ENCODE results near the gene ARHGAP36. TPM values are rescaled to one million over a fixed set of nuclear protein-coding genes. Genes with fewer than 3 reads are reported as not detected.

The ARHGAP36 gene
- total RNA-seq, 2 experiments from 2014 or later = not detected

DNA sequence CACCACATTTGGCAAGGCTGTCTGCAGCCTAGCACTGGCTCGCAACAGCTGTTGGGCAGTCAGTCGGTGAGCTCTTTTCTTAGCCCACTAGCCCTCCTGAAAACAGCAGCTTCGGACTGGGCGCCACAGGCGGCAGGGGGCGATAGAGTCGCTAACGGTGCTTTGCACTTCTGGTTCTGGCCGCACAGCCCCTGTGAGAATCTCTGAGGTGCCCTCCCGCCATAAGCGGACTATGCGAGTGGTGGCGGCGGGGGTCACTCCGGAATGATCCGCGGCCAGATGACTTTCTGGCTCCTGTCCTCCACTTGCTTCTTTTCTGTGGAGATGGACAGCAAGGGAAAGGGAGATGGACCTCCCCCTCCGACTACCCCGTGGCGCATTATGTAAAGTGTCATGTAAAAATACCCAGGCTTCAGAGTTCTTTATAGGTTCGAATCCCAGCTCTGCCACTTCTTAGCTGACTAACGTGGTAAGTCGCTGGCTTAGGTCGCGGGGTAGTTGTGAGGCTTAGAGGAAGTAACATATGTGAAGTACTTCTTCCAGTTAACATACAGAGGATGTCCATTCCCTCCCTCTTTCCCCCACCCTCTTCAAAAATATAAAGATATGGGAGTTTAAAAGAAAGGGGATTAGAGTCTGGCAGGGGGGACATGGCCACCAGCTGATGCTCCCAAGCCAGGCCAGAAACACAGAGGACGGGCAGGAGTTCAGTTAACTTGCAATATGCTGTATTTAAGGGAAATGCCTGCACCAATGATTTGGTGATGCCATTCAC lies 11.0 kb downstream of the ARHGAP36 start:
- ChIA-PET POLR2A (interaction anchor here (0.6 kb wide), 1 partner anchor 583 kb away, joined by 3 read pairs; no protein-coding TSS in a partner anchor), CTCF (ENCODE audit: unreplicated experiment) (no interaction called here)
- Histone ChIP-seq H3K9me3 (ENCODE audit: low read length) (no peaks in the 10 kb centered on the region), H4K20me1 (ENCODE audit: insufficient read depth, low read length) (no peaks in the 10 kb centered on the region), H3K27ac (ENCODE audit: low read depth, low read length, poor library complexity, severe bottlenecking) (no peak overlapping the region), H3K9me2 (ENCODE audit: insufficient read depth, low read length) (no peaks in the 10 kb centered on the region), H3K4me1 (ENCODE audit: insufficient read depth, low read length, poor library complexity, severe bottlenecking) (no peaks in the 10 kb centered on the region), H3K4me3 (ENCODE audit: low read depth, low read length, poor library complexity, severe bottlenecking) (no peak overlapping the region), H3K36me3 (ENCODE audit: insufficient read depth, low read length) (no peaks in the 10 kb centered on the region), H2AFZ (ENCODE audit: low read length) (no peak overlapping the region), H3K4me2 (ENCODE audit: low read length) (no peak overlapping the region), H3K79me2 (ENCODE audit: insufficient read depth, low read depth, low read length) (no peaks in the 10 kb centered on the region)
- TF ChIP-seq EZH2phosphoT487 (IDR thresholded peaks at IDR 0.05; ENCODE audit: borderline replicate concordance, low read depth, low read length) = no peak
- TF ChIP-seq, protein P1, sequence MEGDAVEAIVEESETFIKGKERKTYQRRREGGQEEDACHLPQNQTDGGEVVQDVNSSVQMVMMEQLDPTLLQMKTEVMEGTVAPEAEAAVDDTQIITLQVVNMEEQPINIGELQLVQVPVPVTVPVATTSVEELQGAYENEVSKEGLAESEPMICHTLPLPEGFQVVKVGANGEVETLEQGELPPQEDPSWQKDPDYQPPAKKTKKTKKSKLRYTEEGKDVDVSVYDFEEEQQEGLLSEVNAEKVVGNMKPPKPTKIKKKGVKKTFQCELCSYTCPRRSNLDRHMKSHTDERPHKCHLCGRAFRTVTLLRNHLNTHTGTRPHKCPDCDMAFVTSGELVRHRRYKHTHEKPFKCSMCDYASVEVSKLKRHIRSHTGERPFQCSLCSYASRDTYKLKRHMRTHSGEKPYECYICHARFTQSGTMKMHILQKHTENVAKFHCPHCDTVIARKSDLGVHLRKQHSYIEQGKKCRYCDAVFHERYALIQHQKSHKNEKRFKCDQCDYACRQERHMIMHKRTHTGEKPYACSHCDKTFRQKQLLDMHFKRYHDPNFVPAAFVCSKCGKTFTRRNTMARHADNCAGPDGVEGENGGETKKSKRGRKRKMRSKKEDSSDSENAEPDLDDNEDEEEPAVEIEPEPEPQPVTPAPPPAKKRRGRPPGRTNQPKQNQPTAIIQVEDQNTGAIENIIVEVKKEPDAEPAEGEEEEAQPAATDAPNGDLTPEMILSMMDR (conservative IDR thresholded peaks at IDR 0.05; ENCODE audit: low read length) = no peak
- intact Hi-C loops (cut with micrococcal nuclease; ENCODE audit: unreplicated experiment) = no loop called here
- no peak for DNase-seq (ENCODE audit: low spot score)
- BruUV-seq (replicated peaks) = no TSS peak

DNA sequence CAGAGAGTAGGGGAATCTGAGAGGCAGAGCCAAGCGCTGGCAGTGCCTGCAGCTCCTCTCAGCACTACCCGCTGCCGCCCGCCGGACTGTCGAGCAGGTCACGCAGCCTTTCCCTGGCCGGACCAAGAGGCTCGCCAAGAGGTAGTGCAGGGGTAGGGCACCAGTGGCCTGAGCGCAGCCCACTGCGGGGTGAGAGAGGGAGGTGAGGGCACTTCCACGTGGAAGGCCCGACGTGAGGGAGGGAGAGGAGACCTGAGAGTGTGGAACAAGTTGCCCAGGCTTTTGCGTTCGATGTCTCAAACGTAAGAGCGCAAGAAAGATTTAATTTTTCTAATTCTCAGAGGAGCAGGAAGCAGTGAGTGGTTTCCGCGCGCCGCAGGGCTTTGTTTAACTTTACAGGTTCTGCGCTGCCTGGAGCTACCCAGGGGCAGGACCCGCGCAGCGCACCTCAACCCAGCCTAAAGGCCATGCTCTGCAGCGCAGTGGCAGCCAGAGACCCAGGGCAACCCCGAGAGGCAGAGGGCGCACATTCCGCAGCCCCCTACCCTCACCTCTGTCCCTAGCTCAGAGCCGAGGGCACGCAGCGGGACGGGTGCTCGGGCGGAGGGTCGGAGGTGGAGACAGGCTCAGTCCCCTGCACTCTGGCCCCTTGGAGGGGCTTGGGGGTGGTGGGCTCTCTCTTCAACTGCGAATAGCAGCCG lies 14.9 kb downstream of the ARHGAP36 start:
- no TSS peak for BruUV-seq (replicated peaks)
- DNase-seq (ENCODE audit: low spot score) = no peak
- Histone ChIP-seq H4K20me1 (ENCODE audit: insufficient read depth, low read length) (no peaks in the 10 kb centered on the region), H3K4me1 (ENCODE audit: insufficient read depth, low read length, poor library complexity, severe bottlenecking) (no peaks in the 10 kb centered on the region), H2AFZ (ENCODE audit: low read length) (no peak overlapping the region), H3K4me3 (ENCODE audit: low read depth, low read length, poor library complexity, severe bottlenecking) (no peak overlapping the region), H3K27ac (ENCODE audit: low read depth, low read length, poor library complexity, severe bottlenecking) (no peak overlapping the region), H3K4me2 (ENCODE audit: low read length) (no peak overlapping the region), H3K36me3 (ENCODE audit: insufficient read depth, low read length) (no peaks in the 10 kb centered on the region), H3K9me2 (ENCODE audit: insufficient read depth, low read length) (no peaks in the 10 kb centered on the region), H3K79me2 (ENCODE audit: insufficient read depth, low read depth, low read length) (no peaks in the 10 kb centered on the region), H3K9me3 (ENCODE audit: low read length) (no peaks in the 10 kb centered on the region)
- ChIA-PET CTCF (ENCODE audit: unreplicated experiment) (no interaction called here), POLR2A (no interaction called here)
- TF ChIP-seq, protein P1 (conservative IDR thresholded peaks at IDR 0.05; ENCODE audit: low read length) = no peak
- TF ChIP-seq EZH2phosphoT487 (IDR thresholded peaks at IDR 0.05; ENCODE audit: borderline replicate concordance, low read depth, low read length) = no peak
- intact Hi-C loops (cut with micrococcal nuclease; ENCODE audit: unreplicated experiment) = no loop called here

DNA sequence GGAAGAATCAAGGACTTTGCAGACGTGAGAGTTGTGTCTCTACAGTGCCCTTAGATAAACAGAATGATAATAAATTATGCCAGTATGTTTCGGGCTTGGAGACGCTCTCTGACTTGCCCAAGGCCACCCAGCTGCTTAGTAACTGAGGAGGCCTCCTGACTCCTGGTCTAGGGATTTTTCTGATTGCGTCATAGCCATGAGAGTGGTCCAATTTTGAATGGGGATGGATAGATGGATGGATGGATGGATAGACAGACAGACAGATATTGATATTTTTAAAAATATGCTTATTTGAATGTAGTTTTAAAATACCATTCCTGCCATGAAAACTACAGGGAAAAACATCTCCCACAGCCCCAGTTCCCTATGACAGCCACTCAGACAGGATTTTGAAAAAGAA lies 15.5 kb downstream of the ARHGAP36 start:
- H2AFZ ChIP-seq (ENCODE audit: low read length) = no peak overlapping the region
- POLR2A ChIA-PET = no interaction called here
- intact Hi-C loops (cut with micrococcal nuclease; ENCODE audit: unreplicated experiment) = no loop called here
- BruUV-seq (replicated peaks) = no TSS peak
- H3K4me2 ChIP-seq (ENCODE audit: low read length) = no peak overlapping the region
- DNase-seq (ENCODE audit: low spot score) = no peak
- no peaks in the 10 kb centered on the region for H3K9me3 ChIP-seq (ENCODE audit: low read length)
- no peaks in the 10 kb centered on the region for H3K9me2 ChIP-seq (ENCODE audit: insufficient read depth, low read length)
- no peaks in the 10 kb centered on the region for H3K4me1 ChIP-seq (ENCODE audit: insufficient read depth, low read length, poor library complexity, severe bottlenecking)
- H3K27ac ChIP-seq (ENCODE audit: low read depth, low read length, poor library complexity, severe bottlenecking) = no peak overlapping the region
- no peaks in the 10 kb centered on the region for H3K79me2 ChIP-seq (ENCODE audit: insufficient read depth, low read depth, low read length)
- H3K4me3 ChIP-seq (ENCODE audit: low read depth, low read length, poor library complexity, severe bottlenecking) = no peak overlapping the region
- CTCF ChIA-PET (ENCODE audit: unreplicated experiment) = no interaction called here
- no peaks in the 10 kb centered on the region for H4K20me1 ChIP-seq (ENCODE audit: insufficient read depth, low read length)
- TF ChIP-seq, protein P1 (conservative IDR thresholded peaks at IDR 0.05; ENCODE audit: low read length) = no peak
- TF ChIP-seq EZH2phosphoT487 (IDR thresholded peaks at IDR 0.05; ENCODE audit: borderline replicate concordance, low read depth, low read length) = no peak
- no peaks in the 10 kb centered on the region for H3K36me3 ChIP-seq (ENCODE audit: insufficient read depth, low read length)

All from OCI-LY7 (cell line).